HG03460 (cell line): ENCODE measurements around the gene LACTB.

ENCODE experiments used
- ATAC-seq: cut with Tn5 transposase; IDR thresholded peaks from one replicate; pipeline ENCODE4 v1.9.1; 2021; ENCODE audit not compliant: unreplicated experiment

Gene LACTB

GRCh38 chr15:63122002-63122875 lies 578 bp downstream of the LACTB start:
- ATAC-seq: peak; percentile 76

GRCh38 chr15:63124506-63124905 lies 2.8 kb downstream of the LACTB start:
- no peak for ATAC-seq

GRCh38 chr15:63126726-63127125 lies 5.1 kb downstream of the LACTB start:
- ATAC-seq: no peak

DNA sequence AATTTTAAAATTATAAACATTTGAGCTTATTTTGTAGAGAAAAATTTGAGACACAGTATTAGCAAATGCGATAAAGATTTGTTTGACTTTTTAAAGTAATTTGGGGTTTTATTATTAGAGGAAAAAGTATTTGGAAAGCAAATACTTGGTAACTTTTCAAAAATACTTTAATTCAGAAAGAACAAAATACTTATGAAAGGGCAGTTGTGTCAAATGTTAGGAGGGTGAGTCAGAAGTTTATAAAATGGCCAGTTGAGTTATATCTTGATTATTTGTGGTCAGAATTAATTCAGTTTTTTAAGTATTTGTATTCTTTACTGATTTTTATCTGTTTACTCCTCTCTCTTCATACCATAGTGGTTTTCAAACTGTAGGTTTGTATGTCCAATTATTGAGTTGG lies 12.1 kb downstream of the LACTB start:
- ATAC-seq: no peak

DNA sequence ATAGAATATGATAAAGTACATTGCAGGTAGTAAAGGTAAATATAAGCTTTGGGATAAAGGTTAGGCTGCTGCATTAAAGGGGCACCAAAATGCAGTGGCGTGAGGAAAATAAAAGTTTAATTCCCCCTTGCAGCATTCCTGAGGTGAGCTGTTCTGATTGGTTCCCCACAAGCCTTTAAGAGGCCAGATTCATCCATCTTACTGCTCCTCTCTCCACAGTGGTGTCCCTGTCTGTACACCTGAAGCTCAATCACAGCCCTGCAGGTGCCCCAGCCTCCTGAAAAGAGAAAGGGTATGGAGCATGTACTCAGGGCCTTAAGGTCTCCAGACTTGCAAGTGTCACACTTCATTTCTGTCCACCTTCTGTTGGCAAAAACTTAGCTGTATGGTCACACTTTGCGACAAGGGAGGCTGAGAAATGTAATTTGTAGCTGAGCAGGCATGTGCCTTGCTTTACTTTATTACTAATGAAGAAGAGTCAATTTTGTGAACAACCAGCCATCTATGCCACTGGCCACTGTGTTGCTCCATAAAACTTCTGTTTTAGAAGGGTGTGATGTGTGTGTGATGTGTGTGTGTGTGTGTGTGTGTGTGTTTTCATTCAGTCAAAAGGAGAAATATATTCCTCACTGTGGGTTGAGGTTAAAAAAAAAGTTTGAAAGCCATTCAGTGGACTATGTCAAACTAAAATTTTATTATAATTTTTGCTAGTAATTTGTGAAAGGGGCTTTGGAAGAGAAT lies 12.8 kb downstream of the LACTB start:
- no peak for ATAC-seq

- ATAC-seq: no peak
Observed at GRCh38 chr15:63135281-63135680, 13.6 kb downstream of the LACTB start.

- ATAC-seq: no peak
Observed at GRCh38 chr15:63135804-63136203, 14.1 kb downstream of the LACTB start.

- no peak for ATAC-seq
Observed at GRCh38 chr15:63136742-63137141, 15.1 kb downstream of the LACTB start.

DNA sequence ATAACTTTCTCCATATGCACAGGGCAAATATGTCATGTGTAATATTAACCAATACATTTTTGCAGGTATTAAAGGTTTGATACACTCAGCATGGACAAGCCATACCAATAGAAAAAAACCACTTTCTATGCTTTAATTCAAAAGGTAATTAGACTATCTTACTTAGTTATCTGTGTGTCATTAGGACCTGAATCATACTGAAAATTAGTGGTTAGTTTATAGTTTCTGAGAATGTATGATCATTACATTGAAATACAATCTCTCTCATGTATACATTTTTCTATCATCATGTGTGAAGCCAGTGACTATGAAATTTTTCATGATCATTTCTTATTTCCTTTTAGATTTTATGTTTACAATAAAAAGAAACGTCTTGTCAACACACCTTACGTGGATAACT lies 19.3 kb downstream of the LACTB start:
- ATAC-seq: no peak

DNA sequence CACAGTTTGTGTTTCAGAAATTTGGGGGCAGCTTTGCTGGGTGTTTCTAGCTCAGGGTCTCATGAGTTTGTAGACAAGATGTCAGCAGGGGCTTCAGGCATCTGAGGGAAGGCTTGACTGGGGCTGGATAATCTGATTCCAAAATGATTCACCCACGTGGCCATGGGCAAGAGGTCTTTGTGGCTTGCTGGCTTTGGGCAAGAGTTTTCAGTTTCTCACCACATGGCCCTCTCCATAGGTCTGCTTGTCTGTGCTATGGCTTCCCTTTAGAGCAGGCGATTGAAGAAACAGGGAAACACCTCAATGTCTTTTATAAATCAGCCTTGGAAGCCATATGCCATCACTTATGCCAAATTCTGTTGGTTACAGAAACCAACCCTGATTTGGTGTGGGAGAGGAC lies 23.8 kb downstream of the LACTB start:
- no peak for ATAC-seq

GRCh38 chr15:63146684-63147083 lies 25.0 kb downstream of the LACTB start:
- ATAC-seq: no peak

GRCh38 chr15:63151665-63152064 lies 30.0 kb downstream of the LACTB start:
- no peak for ATAC-seq

GRCh38 chr15:63155486-63155885 lies 33.8 kb downstream of the LACTB start:
- no peak for ATAC-seq

DNA sequence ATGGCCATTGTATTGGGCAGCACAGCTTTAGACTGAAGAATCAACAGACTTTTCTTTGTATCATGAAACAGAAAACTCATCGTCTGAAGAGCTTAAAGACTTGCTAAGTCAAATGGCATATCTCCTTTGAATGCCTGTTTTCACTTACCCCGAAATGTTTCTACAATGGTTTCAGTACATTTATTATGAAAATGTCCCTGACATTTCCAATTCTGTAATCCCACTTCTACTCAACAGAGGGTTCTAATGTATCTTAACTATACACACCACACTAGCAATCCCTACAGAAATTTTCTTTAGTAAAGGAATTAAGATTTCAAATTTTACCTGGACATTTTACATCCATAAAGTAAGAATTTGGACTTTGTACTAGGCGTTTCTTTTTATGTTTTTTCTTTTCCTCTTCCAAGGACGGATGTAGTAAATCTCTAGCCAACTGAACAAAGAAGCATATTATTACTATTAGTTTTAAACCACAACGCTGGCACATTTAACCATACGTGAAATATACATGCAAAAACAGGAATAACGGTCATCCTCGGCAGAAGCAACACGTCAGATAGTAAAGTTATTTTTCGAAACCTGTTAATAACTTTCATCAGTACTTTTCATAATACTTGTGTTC lies 34.5 kb downstream of the LACTB start:
- ATAC-seq: no peak

GRCh38 chr15:63156755-63157117 lies 35.1 kb downstream of the LACTB start:
- no peak for ATAC-seq

DNA sequence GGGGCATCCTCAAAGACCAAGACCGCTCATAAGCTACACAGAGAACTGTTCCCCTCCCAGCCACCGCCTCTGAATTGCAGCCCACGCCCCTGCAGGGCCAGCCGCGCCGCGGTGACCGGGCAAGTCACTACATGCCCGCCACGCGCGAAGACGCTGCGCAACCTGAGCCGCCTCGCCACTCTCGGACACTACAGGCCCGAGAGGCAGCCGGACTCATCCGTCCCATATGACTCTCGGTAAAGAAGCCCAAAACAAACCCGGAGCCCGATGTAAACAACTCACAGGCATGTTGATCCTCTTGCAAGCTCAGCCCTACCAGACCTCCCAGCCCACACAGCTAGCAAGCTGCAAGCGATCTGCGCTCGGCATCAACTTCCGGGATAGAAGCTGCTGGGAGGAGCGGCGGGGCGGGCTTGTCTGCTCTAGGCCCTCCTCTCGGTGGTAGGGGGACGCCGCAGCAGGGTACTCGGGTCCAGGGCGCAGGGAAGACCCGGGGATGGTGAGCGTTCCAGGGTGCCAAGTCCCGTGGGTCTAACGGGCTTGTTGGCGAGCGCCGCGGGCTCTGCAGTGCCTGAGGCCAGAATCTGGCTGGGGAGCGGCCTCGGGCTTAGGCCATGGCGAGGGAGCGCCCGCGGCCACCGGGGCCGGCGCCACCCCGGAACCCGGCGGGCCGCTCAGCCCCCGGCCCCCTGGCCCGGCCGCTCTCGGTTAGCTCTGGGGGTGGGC lies 35.6 kb downstream of the LACTB start, which contains the start of gene RPS27L:
Gene RPS27L (minus strand): TSS at position 360 of the 726 bp plus-strand sequence. CDS start 72 bp downstream, at position 288.
- peak; percentile 87 for ATAC-seq

DNA sequence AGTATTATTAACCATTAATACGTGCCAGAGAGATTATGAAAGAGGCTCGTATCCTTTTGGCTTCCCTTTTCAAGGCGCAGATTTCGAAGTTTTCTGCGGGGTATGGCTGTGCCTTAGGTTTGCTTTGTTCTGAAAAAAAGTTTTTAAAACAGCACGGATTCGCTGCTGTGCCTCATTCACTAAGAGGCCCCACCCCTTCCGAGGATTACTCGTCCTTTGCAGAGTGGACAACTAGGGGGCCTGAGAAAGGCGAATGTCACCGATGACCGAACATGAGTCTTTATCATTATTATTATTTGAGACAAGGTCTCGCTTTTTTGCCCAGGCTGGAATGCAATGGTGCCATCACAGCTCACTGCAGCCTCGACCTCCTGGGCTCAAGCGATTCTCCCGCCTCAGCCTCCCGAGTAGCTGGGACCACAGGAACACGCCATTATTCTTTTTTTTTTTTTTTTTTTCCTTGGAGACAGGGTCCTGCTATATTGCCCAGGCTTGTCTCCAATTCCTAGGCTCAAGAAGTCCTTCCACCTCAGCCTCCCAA lies 36.3 kb downstream of the LACTB start:
- ATAC-seq: peak; percentile 26

GRCh38 chr15:63160638-63161037 lies 39.0 kb downstream of the LACTB start:
- no peak for ATAC-seq

DNA sequence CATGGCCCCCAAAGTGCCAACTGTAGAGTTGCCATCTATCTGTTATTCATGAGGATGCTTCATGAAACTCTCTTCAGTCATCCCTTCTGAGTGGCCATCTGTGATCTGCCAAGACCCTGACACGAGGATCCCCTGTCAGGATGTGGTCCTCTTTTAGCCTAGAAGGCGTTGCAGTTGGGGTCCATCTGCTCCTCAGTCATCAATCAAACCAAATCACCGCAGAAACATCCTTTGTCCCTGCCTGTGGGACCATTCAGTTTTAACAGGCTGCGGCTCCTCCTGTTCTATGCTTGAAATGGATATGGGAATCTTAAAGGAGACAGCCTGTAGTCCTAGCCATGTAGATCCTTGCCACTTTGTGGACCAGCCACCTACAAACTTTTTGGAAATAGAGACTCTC lies 41.6 kb downstream of the LACTB start:
- ATAC-seq: no peak

DNA sequence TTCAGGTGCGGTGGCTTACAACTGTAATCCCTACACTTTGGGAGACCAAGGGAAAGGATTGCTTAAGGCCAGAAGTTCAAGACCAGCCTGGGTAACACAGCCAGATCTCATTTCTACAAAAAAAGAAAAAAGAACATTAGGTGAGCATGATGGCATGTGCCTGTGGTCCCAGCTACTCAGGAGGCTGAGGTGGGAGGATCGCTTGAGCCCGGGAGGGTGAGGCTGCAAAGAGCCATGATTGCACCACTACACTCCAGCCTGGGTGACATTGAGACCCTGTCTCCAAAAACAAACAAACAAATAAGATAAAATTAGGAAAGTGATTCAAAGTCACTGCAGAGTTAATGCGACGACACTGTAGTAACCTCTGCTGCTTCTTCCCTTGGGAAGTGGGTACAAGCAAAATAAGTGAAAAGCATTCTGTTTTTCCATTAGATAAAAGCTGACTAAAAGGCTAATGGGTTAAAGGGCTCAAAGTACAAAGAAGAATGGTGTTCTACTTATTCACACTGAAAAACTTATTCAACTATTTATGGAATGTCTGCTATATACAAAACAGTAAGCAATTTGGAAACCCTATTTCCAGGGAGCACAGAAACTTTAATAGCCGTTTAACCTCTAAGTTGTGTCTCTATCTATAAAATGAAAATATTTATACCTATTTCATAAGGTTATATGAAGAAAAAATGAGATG lies 43.7 kb downstream of the LACTB start:
- no peak for ATAC-seq
